GM19035 (cell line): Measurements from ENCODE around the gene GLI2.

Experiments used
- ATAC-seq: cut with Tn5 transposase; IDR thresholded peaks from one replicate; pipeline ENCODE4 v1.9.1; 2021; ENCODE audit not compliant: unreplicated experiment

GLI2 gene

GRCh38 chr2:120737340-120738101, 1.9 kb downstream of the GLI2 start:
- ATAC-seq: no peak

- ATAC-seq: no peak
Measured at GRCh38 chr2:120738117-120738516, 2.4 kb downstream of the GLI2 start.

GRCh38 chr2:120738786-120739437, 3.2 kb downstream of the GLI2 start:
- ATAC-seq: no peak

- ATAC-seq: no peak
Measured at GRCh38 chr2:120739438-120740090, 3.9 kb downstream of the GLI2 start.

GRCh38 chr2:120740375-120740764, 4.7 kb downstream of the GLI2 start:
- ATAC-seq: no peak

- ATAC-seq: no peak
Measured at GRCh38 chr2:120740765-120741524, 5.3 kb downstream of the GLI2 start.

- ATAC-seq: no peak
Measured at GRCh38 chr2:120741571-120742561, 6.2 kb downstream of the GLI2 start.

DNA sequence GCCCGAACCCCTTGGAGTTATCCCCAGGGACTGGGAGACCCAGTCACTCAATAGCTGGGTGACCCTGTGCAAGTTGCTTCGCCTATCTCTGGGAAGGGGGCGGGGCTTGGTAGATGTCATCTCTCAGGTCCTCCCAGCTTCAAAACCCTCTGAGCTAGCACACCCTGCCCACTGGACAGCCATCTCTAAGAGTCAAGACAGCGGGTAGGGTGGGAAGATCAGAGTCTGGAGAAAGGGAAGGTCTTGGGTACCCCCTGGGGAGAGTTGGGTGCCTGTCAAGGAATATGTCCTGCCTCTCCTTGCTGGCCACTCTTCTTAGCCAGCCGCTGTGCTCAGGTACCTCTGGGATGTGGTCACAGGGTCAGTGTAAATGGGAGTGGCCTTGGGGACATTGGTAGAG, 8.0 kb downstream of the GLI2 start:
- ATAC-seq: no peak

GRCh38 chr2:120744817-120745216, 9.1 kb downstream of the GLI2 start:
- no peak for ATAC-seq

- ATAC-seq: no peak
Measured at GRCh38 chr2:120745420-120746111, 9.9 kb downstream of the GLI2 start.

DNA sequence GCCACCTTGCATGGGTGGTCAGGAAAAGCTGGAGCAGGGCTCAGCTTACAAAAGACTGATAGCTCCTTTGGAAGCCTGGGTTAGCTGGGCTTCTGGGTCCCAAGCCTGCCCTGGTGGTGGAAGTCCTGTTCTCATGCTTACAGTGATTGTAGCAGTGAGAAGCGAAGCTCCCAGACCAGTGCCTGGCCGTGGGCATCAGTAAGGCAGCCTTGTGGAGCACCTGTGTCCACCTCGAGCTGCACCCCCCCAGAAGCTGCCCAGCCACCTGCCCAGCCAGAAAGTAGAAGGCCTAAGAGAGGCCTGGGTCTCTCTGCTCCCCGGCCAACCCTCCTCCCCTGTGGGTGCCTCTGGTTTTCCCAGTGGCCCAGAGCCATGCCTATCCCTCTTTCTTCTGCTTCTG, 10.5 kb downstream of the GLI2 start:
- no peak for ATAC-seq

DNA sequence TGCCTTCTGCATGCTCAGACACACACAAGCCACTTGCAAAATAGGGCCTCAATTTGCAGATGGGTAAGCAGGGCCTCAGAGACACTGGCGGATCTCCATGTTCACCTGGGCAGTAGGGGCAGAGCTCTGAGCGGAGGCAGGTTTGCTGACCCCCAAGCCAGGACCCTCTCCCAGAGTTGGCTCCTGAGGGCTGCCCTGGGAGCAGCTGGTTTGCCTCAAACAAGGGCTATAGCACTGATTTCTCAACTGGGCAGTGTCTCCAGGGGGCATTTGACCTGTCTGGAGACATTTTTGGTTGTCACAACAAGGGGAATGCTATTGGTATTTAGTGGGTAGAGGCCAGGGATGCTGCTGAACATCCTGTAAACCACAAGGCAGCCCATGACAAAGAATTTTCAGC, 11.6 kb downstream of the GLI2 start:
- no peak for ATAC-seq

GRCh38 chr2:120747706-120748105, 12.0 kb downstream of the GLI2 start:
- no peak for ATAC-seq

GRCh38 chr2:120748310-120748709, 12.6 kb downstream of the GLI2 start:
- ATAC-seq: no peak

GRCh38 chr2:120748741-120749140, 13.1 kb downstream of the GLI2 start:
- ATAC-seq: no peak

GRCh38 chr2:120749506-120750431, 14.1 kb downstream of the GLI2 start:
- ATAC-seq: no peak

GRCh38 chr2:120750488-120751210, 15.0 kb downstream of the GLI2 start:
- no peak for ATAC-seq

GRCh38 chr2:120751553-120751952, 15.9 kb downstream of the GLI2 start:
- ATAC-seq: no peak
